GM12878 (cell line): ENCODE data around the gene NFKB2. TPM values are rescaled to one million over a fixed set of nuclear protein-coding genes. Genes with fewer than 3 reads are reported as not detected.

ENCODE experiments used
- ATAC-seq: fragments of 200-7000 bp; cut with Tn5 transposase; 3 replicates; pipeline ENCODE4 v1.9.1; 2020; ENCODE audit warnings: mild to moderate bottlenecking, moderate library complexity
- BruUV-seq: library from RNA; stranded (reverse); fragments of 400-500 nt; replicated peaks from 2 replicates; lab custom pipeline; 2021; lab: Mats Ljungman, UMichigan
- CTCF ChIA-PET: fragments of 300-600 bp; sonication (Branson Sonifier 250); formaldehyde crosslinking; extraction: SDS; loops from one replicate; lab custom pipeline; 2021; ENCODE audit warnings: inconsistent platforms; lab: Yijun Ruan, JAX
- POLR2A ChIA-PET: fragments of 350-600 bp; formaldehyde crosslinking; extraction: SDS; loops from one replicate; lab custom pipeline; 2021; ENCODE audit warnings: inconsistent platforms; lab: Charles Lee
- RAD21 ChIA-PET: fragments of 300-600 bp; sonication (Branson Sonifier 250); formaldehyde crosslinking; loops from one replicate; lab custom pipeline; 2023; ENCODE audit warnings: antibody characterized with exemption; ENCODE audit not compliant: unreplicated experiment; lab: Charles Lee
- SMC1A ChIA-PET: fragments of 300-600 bp; sonication (Branson Sonifier 250); formaldehyde crosslinking; loops from one replicate; lab custom pipeline; 2023; ENCODE audit not compliant: unreplicated experiment, uncharacterized antibody; lab: Charles Lee
- DNase-seq: peaks from one replicate; pipeline ENCODE4 v3.0.0-alpha.2; 2011; ENCODE audit warnings: low read depth, low spot score
- FAIRE-seq: peaks from 3 replicates; lab custom pipeline; 2011; peaks lifted over from hg19 to GRCh38; lab: Jason Lieb, UNC
- H2AFZ ChIP-seq: 2 replicates; pipeline ENCODE4 v1.6.0; 2011; ENCODE audit warnings: low read depth, low read length, control low read depth; ENCODE audit not compliant: control insufficient read depth
- H3K27ac ChIP-seq: 2 replicates; pipeline ENCODE4 v1.5.1; 2011; ENCODE audit warnings: control low read depth; ENCODE audit not compliant: control insufficient read depth, insufficient read depth
- H3K27me3 ChIP-seq, 2 experiments: replicated peaks in 1 of 2; 2 replicates each; pipeline versions ENCODE4 v1.6.0 to v1.6.1; 2011; ENCODE audit warnings: low read length in 1 of 2; ENCODE audit not compliant: control insufficient read depth in 2 of 2, insufficient read depth in 2 of 2
- H3K36me3 ChIP-seq, 2 experiments: 2 replicates each; pipeline ENCODE4 v1.5.1; 2011; ENCODE audit warnings: low read length in 1 of 2; ENCODE audit not compliant: control insufficient read depth in 2 of 2, insufficient read depth in 2 of 2
- H3K4me1 ChIP-seq: 2 replicates; pipeline ENCODE4 v1.6.1; 2011; ENCODE audit warnings: mild to moderate bottlenecking, low read length, moderate library complexity, mixed read lengths; ENCODE audit not compliant: control insufficient read depth, insufficient read depth
- H3K4me2 ChIP-seq: 2 replicates; pipeline ENCODE4 v1.6.0; 2011; ENCODE audit warnings: control low read depth; ENCODE audit not compliant: control insufficient read depth, insufficient read depth
- H3K4me3 ChIP-seq: fragments of 200-600 bp; sonication (generic); 2 replicates; pipeline ENCODE4 v1.5.1; 2016
- H3K79me2 ChIP-seq: 2 replicates; pipeline ENCODE4 v1.6.0; 2011; ENCODE audit warnings: low read length; ENCODE audit not compliant: control insufficient read depth, insufficient read depth
- H3K9ac ChIP-seq: 2 replicates; pipeline ENCODE4 v1.8.0; 2011; ENCODE audit warnings: low read length, control low read depth, mixed read lengths; ENCODE audit not compliant: control insufficient read depth, insufficient read depth
- H3K9me3 ChIP-seq: replicated peaks from 3 replicates; pipeline ENCODE4 v1.5.1; 2011; ENCODE audit warnings: mild to moderate bottlenecking, low read length; ENCODE audit not compliant: control insufficient read depth, insufficient read depth
- H4K20me1 ChIP-seq: 2 replicates; pipeline ENCODE4 v1.6.0; 2011; ENCODE audit not compliant: control insufficient read depth, insufficient read depth
- CHD4 ChIP-seq: fragments of 200-600 bp; sonication (generic); IDR thresholded peaks from 2 replicates; pipeline ENCODE4 v1.6.1; 2016; ENCODE audit warnings: mild to moderate bottlenecking
- EED ChIP-seq: sonication (generic); IDR thresholded peaks from 2 replicates; pipeline ENCODE4 v1.6.1; 2016; ENCODE audit warnings: antibody characterized with exemption, low read depth
- MEF2B ChIP-seq: fragments of 450-650 bp; IDR thresholded peaks from 2 replicates; pipeline ENCODE4 v1.6.1; 2018; ENCODE audit warnings: mild to moderate bottlenecking, moderate library complexity; ENCODE audit not compliant: partially characterized antibody, poor library complexity, severe bottlenecking
- PML ChIP-seq: IDR thresholded peaks from 2 replicates; pipeline ENCODE4 v1.6.1; 2012; ENCODE audit warnings: low read length, inconsistent platforms
- RAD51 ChIP-seq: fragments of 450-650 bp; IDR thresholded peaks from 2 replicates; pipeline ENCODE4 v1.6.1; 2016; ENCODE audit warnings: moderate library complexity, mild to moderate bottlenecking, inconsistent platforms
- RUNX3 ChIP-seq: IDR thresholded peaks from 2 replicates; pipeline ENCODE4 v1.6.1; 2012; ENCODE audit warnings: low read length, inconsistent platforms
- SREBF1 ChIP-seq: IDR thresholded peaks from 2 replicates; pipeline ENCODE4 v1.6.1; 2012; ENCODE audit warnings: mild to moderate bottlenecking, low read length
- TARDBP ChIP-seq: IDR thresholded peaks from 2 replicates; pipeline ENCODE4 v1.6.1; 2016; ENCODE audit warnings: borderline replicate concordance
- WRNIP1 ChIP-seq: IDR thresholded peaks from 2 replicates; pipeline ENCODE4 v1.6.1; 2011; ENCODE audit warnings: low read depth, low read length, improper control_type of control experiment, borderline replicate concordance
- ZNF24 ChIP-seq: fragments of 450-650 bp; IDR thresholded peaks from 2 replicates; pipeline ENCODE4 v1.6.1; 2017; ENCODE audit warnings: antibody characterized with exemption, mild to moderate bottlenecking
- ZNF274 ChIP-seq: IDR thresholded peaks from one replicate; pipeline ENCODE4 v1.8.0; 2011; ENCODE audit not compliant: insufficient read length, insufficient read depth
- WGBS: methylation state at CpG from one replicate; pipeline ENCODE4 v1.1.6; 2016; ENCODE audit warnings: low lambda C conversion rate; ENCODE audit not compliant: insufficient replicate concordance, insufficient coverage; ENCODE audit errors: missing lambda C conversion rate; 5-methylcytosine and 5-hydroxymethylcytosine counted together
- in situ Hi-C: fragments of 300-500 bp; cut with MboI; formaldehyde crosslinking; loops from 9 replicates; pipeline ENCODE4 v1.14.3; 2018; ENCODE audit warnings: mixed read lengths
- intact Hi-C: fragments of 100-400 bp; cut with micrococcal nuclease; formaldehyde crosslinking; loops from one replicate; pipeline ENCODE4 v1.14.2; 2022; ENCODE audit not compliant: unreplicated experiment
- polyA plus RNA-seq, 11 experiments: library from polyadenylated mRNA; depleted of rRNA in 4 of 11; unstranded in 6 of 11; stranded (reverse) in 5 of 11; fragments of >200 nt; fragmentation: Nextera tagmentation in 4 of 11; fragmentation: Illumina TruSeq in 1 of 11; extraction: Ambion mirVana in 4 of 11; extraction: Trizol in 1 of 11; gene quantifications; 1 replicate in 1 of 11; 2 replicates in 10 of 11; pipeline versions ENCODE4 v1.2.1 to v1.2.3, GENCODE V29; 2011 to 2016; ENCODE audit warnings: inconsistent platforms in 2 of 11, missing spikeins in 2 of 11, low read depth in 1 of 11
- total RNA-seq, 4 experiments: library from RNA; depleted of rRNA in 3 of 4; stranded (reverse); fragments of >200 nt in 3 of 4; fragmentation: Illumina TruSeq in 1 of 4; extraction: Trizol in 1 of 4; gene quantifications; 2 replicates each; pipeline versions ENCODE4 v1.2.1 to v1.2.3, GENCODE V29; 2013 to 2021
- TF ChIP-seq, protein P1 (sequence below): fragments of 450-650 bp; IDR thresholded peaks from 2 replicates; pipeline ENCODE4 v1.6.1; 2017; ENCODE audit warnings: low read depth, mild to moderate bottlenecking, moderate library complexity

NFKB2 gene
- total and polyA plus RNA-seq, 10 of the 15 experiments (the other 5 are each of a cell fraction or from before 2014, with no cell fraction given), result 0.56 to 144 (median 49.4) TPM

- no TSS peak for BruUV-seq
- no peak overlapping the region for H3K4me3 ChIP-seq
- no peaks in the 10 kb centered on the region for H3K9me3 ChIP-seq
- RAD21 ChIA-PET, result no interaction called here
- peaks cover 17% of the 10 kb centered on the region for H3K4me1 ChIP-seq
- no peak overlapping the region for H2AFZ ChIP-seq
- POLR2A ChIA-PET, result interaction anchor here (0.6 kb wide), 1 partner anchor 36 kb away, joined by 5 read pairs; no protein-coding TSS in a partner anchor
- H3K79me2 ChIP-seq, result no peaks in the 10 kb centered on the region
- TF ChIP-seq SREBF1 (no peak), RUNX3 (no peak), CHD4 (no peak), ZNF24 (no peak), ZNF274 (no peak), PML (no peak), TARDBP (no peak), MEF2B (no peak), RAD51 (no peak), EED (no peak), WRNIP1 (no peak)
- TF ChIP-seq, protein P1, sequence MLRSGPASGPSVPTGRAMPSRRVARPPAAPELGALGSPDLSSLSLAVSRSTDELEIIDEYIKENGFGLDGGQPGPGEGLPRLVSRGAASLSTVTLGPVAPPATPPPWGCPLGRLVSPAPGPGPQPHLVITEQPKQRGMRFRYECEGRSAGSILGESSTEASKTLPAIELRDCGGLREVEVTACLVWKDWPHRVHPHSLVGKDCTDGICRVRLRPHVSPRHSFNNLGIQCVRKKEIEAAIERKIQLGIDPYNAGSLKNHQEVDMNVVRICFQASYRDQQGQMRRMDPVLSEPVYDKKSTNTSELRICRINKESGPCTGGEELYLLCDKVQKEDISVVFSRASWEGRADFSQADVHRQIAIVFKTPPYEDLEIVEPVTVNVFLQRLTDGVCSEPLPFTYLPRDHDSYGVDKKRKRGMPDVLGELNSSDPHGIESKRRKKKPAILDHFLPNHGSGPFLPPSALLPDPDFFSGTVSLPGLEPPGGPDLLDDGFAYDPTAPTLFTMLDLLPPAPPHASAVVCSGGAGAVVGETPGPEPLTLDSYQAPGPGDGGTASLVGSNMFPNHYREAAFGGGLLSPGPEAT, result no peak
- no peaks in the 10 kb centered on the region for H3K36me3 ChIP-seq
- H3K4me2 ChIP-seq, result no peak overlapping the region
- SMC1A ChIA-PET, result no interaction called here
- CTCF ChIA-PET, result no interaction called here
- intact Hi-C loops, result no loop called here
- no peak overlapping the region for H3K9ac ChIP-seq
- DNase-seq, result no peak
- 24% methylated on average over 9 of the region's 9 CpGs for WGBS
- H3K27me3 ChIP-seq, result peaks cover 3% of the 10 kb centered on the region in 2 experiments
- H4K20me1 ChIP-seq, result peaks cover 5% of the 10 kb centered on the region; the same call in 1 of the 2 replicates
- FAIRE-seq, result no peak
- in situ Hi-C loops, result no loop called here
- no peak overlapping the region for H3K27ac ChIP-seq
- ATAC-seq, result no peak
These were observed 20.8 kb downstream of the NFKB2 start for GRCh38 chr10:102416283-102416682.
